HT1080 (cell line): ENCODE data around the gene ADAMTS13. TPM values are rescaled to one million over a fixed set of nuclear protein-coding genes. Genes with fewer than 3 reads are reported as not detected.

Experiments
- DNase-seq: peaks from one replicate; pipeline ENCODE4 v3.0.0-alpha.2; 2015; ENCODE audit warnings: low read depth
- total RNA-seq: library from RNA; depleted of rRNA; stranded (reverse); fragments of >200 nt; shearing (Covaris generic); gene quantifications from 2 replicates; pipeline ENCODE4 v1.2.3, GENCODE V29; 2014

Gene ADAMTS13
- total RNA-seq, 1 experiment from 2014 or later, result 0.19 TPM

DNA sequence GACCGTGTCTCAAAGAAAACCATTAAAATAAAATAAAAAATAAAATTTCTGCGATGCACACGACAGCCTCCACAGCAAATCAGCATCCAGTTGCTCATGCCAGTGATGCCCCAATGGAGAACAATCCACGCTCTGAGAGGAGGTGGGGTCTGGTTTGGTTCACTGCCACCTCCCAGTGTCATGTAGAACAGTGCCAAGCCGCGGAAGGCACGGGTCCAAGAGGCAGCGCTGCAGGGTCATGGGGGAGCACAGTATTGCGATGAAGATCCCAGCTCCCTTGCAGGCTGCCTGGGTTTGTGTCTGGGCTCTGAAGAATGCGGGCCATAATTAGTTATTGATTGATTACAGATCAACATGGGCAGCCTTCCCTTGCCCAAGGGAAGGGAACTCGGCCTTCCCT lies 31.5 kb downstream of the ADAMTS13 start:
- DNase-seq, result no peak

DNA sequence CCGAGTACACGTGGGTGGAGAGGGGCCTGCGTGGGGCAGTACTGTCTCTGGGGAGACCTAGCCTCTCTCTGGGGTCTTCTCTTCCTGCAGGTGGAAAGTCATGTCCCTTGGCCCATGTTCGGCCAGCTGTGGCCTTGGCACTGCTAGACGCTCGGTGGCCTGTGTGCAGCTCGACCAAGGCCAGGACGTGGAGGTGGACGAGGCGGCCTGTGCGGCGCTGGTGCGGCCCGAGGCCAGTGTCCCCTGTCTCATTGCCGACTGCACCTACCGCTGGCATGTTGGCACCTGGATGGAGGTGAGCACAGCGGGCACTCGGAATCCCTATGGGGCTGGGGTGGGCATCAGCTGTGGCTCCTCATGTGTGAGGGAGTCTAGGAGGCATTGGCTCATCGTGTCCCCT lies 32.2 kb downstream of the ADAMTS13 start:
- DNase-seq, result no peak

GRCh38 chr9:133454943-133455673 lies 32.9 kb downstream of the ADAMTS13 start:
- DNase-seq, result no peak

DNA sequence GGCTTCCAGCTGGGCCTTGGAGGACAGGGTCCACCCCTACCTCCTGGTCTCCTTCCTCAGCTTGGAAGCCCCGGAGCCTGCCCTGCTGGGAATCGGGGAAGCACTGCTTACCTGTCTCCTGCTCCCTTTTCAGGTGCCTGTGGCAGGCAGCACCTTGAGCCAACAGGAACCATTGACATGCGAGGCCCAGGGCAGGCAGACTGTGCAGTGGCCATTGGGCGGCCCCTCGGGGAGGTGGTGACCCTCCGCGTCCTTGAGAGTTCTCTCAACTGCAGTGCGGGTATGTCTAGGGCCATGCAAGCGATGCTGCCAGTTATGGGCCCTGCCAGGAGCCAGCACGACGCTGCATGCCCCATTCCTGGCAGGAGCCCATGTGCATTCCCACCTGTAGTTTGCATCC lies 33.8 kb downstream of the ADAMTS13 start:
- no peak for DNase-seq

GRCh38 chr9:133456409-133456808 lies 34.2 kb downstream of the ADAMTS13 start:
- no peak for DNase-seq

- no peak for DNase-seq
Measured at GRCh38 chr9:133457233-133457632, 35.1 kb downstream of the ADAMTS13 start.

DNA sequence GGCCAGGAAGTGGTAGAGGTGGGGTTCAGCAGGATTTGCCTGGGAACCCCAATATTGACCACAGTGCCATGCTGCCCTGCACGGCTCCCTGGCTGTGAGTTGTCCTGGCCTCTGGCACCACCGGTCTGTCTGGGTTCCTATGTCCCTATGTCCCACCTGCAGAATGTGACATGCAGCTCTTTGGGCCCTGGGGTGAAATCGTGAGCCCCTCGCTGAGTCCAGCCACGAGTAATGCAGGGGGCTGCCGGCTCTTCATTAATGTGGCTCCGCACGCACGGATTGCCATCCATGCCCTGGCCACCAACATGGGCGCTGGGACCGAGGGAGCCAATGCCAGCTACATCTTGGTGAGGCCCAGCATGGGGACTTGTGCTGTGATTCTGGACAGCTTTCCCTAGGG lies 35.6 kb downstream of the ADAMTS13 start:
- no peak for DNase-seq

GRCh38 chr9:133458643-133459312 lies 36.6 kb downstream of the ADAMTS13 start:
- no peak for DNase-seq

- DNase-seq, result peak; percentile 82
Measured at GRCh38 chr9:133459476-133460404, 37.6 kb downstream of the ADAMTS13 start, which contains the start of gene CACFD1. TSS of gene CACFD1 (plus strand) at chr9:133459978. CDS start at chr9:133460067, 89 bp downstream.

DNA sequence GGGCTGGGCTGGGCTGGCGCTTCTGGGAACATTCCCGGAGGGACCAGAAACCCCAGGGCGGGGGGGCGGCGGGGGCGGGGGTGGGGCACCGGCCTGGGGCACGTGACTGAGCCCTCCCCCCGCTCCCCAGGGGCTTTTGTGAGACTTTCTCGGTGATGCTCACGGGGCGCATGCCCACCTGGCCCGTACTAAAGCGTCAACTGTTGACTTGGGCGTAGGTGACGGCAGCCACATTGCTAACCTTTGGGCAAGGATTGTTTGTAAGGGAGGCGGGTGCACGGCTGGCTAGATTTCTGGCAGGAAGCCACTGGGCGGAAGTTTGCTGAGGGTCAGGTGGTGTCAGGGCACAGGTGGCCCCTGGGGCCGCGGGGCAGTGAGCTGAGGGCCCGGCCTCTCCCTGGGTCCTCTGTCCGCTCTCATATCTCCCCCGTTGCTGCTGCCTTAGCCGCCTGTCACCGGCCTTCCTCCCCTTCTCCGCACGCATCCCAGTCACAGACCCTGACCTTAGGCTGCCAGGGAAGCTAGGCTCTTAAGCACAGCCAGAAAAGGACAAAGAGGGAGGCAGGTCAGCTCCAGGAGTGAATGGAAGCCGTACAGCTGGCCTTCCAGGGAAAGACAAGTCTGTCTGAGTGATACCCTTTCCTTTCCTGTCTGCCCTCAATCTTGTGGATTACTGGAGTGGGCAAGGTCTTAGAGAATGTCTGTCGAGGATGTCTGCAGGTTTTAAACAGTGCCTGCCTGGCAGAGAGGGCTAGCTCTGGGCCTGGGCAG lies 38.4 kb downstream of the ADAMTS13 start:
- DNase-seq, result no peak

GRCh38 chr9:133461975-133462374 lies 39.8 kb downstream of the ADAMTS13 start:
- DNase-seq, result no peak

GRCh38 chr9:133463234-133463863 lies 41.2 kb downstream of the ADAMTS13 start:
- no peak for DNase-seq

DNA sequence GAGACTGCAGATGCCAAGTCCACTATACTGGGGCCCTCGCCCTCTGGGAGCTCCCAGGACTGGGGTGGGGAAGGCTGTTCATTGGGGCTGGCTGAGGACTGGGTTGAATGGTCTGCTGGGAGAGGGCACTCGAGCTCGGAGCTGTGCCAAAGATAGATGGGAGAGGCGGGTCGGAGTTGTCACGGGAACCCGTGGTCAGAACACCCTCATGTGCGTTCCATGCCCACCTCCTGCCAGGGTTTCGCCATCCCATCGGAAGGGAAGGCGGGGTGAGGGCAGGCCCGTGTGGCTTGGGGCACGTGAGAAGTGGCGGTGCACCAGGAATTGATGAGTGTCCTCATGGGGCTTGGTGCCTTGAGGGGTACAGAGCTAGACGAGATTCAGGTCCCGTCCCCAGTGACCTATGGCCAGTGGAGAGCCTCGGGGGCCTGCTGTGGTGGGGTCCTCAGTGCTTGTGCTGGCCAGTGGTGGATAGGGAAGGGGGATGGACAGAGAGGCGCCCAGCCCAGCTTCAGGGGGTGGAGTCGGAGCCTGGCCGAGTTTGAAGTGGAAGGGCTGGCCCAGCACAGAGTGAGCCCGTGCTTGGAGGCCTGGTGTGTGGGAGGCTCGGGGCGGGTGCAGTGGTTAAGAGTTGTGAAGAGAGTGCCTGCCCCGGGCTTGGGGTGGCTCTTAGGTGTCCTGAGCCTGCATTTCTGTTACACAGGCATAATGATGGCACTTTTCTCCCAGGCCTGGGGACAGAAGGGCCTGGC lies 41.9 kb downstream of the ADAMTS13 start:
- no peak for DNase-seq

DNA sequence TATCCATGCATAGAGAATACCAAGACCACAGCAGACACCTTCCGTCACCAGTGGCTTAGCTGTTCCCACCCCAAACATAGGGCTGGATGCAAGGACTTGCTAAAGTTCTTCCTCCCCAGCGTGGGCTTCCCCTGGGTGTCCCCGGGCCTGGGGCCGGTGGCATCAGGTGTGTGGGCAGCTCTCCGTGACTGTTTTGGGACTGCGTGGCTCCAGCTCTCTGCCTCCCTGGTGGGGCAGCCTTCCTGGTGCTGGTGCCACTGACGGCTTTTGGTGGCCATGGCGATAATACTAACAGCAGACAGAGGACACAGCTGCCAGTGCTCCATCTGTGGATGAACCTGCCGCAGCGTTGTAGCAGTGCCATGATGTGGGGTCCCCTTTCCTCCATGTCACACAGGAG lies 42.5 kb downstream of the ADAMTS13 start:
- no peak for DNase-seq

GRCh38 chr9:133465984-133466383 lies 43.8 kb downstream of the ADAMTS13 start:
- no peak for DNase-seq

- no peak for DNase-seq
Measured at GRCh38 chr9:133467101-133467500, 44.9 kb downstream of the ADAMTS13 start.

- no peak for DNase-seq
Measured at GRCh38 chr9:133468374-133468773, 46.2 kb downstream of the ADAMTS13 start.

- no peak for DNase-seq
Measured at GRCh38 chr9:133468777-133469421, 46.7 kb downstream of the ADAMTS13 start.

DNA sequence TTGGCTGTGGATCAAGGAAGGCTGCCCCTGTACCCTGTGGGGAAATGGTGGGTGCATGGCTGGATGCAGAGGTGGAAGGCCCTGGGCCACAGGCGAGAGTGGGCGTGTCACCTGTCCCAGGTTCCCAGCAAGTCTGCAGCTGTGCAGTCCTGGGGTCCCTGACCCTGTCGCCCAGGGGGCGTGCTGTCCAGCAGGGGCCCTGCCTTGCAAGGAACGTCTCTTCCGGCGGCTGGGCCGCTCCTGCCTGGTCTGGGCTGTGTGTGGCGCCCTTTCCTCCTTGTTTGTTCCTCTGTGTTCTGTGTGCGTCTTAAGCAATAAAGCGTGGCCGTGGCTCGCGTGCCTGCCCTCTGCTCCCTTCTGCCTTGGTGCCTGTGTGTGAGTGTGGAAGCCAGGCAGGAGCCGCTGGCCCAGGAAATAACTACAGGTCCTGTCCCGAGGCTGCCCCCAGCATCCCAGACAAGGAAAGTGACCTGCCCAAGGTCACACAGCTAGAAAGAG lies 48.3 kb downstream of the ADAMTS13 start:
- DNase-seq, result no peak
